NCI-H226 (cell line): ENCODE data around the gene DAAM2.

Source experiments
- DNase-seq: peaks from one replicate; pipeline ENCODE4 v3.0.0-alpha.2; 2015

Gene DAAM2

DNA sequence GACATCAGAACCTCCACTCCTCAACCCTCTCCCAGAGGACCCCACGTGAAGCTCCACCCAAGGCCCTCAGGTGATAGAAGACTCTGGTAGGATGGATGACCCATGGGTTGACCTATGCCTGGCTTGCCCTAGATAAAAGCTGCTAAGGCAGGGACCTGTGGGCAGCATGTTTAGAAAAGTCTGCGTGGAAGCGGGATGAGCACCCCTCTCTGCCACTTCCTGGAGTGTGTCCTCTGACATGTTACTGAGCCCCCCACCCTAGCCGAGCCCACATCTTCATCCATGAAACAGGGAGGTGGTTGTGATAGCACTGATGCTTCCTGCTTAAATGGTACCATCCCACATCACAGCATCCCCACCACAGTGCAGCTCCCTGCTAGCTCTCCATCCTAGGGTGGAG lies 120.3 kb downstream of the DAAM2 start:
- no peak for DNase-seq

GRCh38 chr6:39913391-39913916 lies 121.3 kb downstream of the DAAM2 start:
- DNase-seq = no peak

DNA sequence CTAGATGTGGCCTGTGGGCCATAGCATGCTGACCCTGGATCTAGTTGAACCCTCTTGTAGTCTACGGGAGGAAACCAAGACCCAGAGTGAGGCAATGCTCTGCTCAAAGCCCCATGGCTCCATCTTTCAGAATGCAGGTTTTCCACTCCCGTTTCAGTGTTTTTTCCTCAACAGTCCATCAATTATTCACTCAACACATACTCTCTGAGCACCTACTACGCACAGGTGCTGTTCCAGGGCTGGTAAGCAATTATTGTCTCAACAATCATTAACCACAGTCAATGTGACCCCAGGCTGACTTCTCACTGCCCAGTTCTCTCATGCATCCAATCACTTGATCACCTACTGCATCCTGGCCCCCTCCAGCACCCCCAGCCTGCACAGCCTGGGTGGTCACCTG lies 122.1 kb downstream of the DAAM2 start:
- no peak for DNase-seq

GRCh38 chr6:39915866-39916265 lies 123.7 kb downstream of the DAAM2 start:
- DNase-seq = no peak

- no peak for DNase-seq
Observed at GRCh38 chr6:39917329-39917728, 125.2 kb downstream of the DAAM2 start.

- DNase-seq = no peak
Observed at GRCh38 chr6:39917981-39918380, 125.8 kb downstream of the DAAM2 start.

DNA sequence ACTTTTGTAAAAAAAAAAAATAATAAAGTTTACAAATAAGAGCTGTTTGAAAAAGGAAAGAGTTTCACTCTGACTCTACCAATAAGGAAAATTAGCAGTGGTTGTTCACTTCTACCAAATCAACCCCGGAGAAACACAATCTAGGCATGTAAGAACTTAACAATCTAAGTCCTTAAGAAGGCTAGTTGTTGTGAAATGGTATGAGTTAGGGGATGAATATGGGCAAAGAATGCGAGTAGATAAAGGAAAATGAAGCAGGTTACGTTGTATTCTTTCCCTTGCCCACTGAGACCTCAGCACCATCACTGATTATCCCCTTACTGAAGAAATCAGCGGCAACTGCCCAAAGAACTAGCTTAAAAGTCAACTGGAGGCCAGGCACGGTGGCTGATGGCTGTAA lies 126.7 kb downstream of the DAAM2 start:
- DNase-seq = no peak

DNA sequence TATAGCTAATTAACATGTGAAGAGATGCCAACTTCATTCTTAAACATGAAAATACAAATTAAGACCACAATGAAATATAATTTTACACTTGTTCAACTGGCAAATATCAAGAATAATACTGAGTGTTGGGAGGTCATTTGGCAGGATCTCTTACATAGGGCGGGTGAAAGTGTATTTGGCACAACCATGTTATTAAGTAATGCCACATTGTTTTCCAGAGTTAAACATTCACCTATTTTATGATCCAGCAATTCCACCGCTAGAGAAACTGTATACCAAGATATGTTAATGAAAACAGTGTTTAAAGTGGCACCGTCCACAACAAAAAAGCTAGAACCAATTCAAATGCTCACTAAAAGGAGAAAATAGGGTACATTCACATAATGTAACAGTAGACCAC lies 128.0 kb downstream of the DAAM2 start:
- DNase-seq = no peak

DNA sequence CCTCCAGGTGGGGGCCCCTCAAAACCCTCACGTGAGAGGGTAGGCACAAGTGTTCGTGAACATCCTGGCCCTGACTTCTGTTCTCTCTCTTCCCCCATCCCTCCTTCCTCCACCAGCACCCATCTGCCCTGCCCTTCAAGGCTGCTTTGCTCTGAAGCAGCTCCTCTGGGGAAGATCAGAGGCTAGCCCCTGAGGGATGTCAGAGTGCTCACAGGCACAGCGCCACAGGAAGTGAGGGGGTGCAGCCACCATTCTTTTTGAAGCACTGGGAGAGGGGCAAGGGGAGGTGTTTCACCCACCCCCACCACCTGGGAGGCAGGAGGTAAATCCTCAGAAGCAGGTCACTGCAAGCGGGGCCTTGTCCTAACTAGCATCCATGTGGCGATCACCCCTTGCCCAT lies 130.6 kb downstream of the DAAM2 start:
- DNase-seq = no peak

- DNase-seq = no peak
Observed at GRCh38 chr6:39923394-39923793, 131.2 kb downstream of the DAAM2 start.

DNA sequence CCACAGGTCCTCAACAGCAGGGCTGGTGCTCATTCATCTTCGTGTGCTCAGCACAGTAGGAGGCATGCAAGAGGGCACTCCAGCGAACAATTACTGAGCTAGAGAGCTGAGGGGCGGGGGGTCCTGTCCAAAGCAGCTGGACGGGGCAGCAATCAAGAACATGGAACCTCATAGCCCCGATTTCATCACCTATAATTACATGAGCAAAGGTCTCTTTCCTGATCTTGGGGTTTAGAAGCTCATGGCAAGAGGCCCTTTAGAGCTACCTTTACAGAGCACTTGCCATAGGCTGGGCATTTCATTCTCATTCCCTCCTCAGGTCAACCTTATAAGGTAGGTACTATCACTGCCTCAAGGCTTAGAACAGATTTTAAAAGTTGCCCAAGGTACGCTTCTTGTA lies 131.7 kb downstream of the DAAM2 start:
- no peak for DNase-seq

DNA sequence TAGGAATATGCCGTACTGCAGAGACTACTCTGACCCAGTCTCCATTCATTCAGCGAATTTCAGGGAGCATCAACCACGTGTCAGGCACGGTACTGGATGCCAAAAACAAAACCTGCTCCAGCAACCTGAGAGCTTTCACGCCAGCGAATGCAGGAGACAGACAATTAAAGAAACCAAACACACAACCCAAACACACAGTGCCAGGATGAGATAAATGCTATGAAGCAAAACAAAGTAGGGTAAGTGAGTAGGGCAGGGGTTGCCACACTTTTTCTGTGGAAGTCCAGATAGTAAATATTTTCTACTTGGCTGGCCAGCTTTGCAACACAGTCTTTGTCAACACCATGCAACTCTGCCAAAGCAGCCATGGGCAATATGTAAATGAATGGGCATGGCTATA lies 132.1 kb downstream of the DAAM2 start:
- no peak for DNase-seq

- DNase-seq = no peak
Observed at GRCh38 chr6:39925191-39925930, 133.2 kb downstream of the DAAM2 start.

DNA sequence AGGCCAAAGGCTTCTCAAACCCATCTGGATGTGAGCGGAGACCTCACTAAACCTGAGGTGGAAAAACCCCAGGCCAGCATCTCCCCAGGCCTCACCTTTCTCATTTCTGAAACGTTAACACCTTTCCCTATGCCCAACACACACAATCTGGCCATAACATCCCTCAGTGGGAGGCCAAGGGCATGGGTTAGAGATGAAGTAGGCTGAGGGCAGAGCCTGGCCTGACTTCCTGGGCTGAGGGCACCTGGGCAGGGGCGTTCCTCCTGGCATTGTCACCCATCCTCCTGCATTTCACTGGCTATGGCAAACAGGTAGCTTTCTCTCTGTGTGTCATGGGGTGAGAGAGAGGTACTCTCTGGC lies 133.7 kb downstream of the DAAM2 start:
- no peak for DNase-seq

DNA sequence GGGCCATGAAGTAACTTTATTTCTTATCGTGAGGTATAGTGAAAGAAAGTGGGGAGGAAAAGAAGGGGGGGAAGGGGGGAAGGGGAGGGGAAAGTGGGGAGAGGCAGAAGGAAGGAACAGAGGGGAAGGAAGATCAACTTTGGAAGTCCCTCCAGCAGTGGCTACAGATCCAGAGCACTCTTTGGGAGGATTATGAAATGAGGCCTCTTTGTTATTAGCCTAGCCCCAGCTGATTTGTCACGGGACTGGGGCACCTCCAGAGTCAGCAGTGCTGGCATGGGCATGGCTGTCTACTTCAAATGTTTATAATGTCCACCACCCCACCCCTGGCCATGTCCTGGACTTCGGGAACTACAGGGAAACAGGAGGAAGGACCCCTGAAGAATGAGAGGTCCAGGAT lies 134.5 kb downstream of the DAAM2 start:
- no peak for DNase-seq

DNA sequence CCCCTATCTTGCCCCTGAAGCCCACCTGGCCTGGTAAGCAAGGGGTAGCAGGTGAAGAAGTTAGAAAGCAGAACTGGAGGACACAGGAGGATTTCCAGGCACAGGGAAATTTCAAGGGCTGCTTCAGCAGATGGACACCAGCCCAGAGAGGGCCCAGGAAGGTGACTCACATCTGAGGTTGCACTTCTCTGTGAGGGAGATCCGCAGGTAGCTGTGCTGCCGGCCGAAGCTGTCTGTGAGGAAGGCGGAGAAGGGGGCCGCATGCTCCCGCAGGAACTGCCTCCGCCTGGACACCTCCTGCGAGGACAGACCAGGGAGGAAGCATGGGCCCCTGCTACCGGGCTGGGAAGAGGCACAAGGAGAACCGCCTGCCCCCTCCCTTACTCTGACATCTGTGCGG lies 135.0 kb downstream of the DAAM2 start:
- DNase-seq = peak; percentile 55

DNA sequence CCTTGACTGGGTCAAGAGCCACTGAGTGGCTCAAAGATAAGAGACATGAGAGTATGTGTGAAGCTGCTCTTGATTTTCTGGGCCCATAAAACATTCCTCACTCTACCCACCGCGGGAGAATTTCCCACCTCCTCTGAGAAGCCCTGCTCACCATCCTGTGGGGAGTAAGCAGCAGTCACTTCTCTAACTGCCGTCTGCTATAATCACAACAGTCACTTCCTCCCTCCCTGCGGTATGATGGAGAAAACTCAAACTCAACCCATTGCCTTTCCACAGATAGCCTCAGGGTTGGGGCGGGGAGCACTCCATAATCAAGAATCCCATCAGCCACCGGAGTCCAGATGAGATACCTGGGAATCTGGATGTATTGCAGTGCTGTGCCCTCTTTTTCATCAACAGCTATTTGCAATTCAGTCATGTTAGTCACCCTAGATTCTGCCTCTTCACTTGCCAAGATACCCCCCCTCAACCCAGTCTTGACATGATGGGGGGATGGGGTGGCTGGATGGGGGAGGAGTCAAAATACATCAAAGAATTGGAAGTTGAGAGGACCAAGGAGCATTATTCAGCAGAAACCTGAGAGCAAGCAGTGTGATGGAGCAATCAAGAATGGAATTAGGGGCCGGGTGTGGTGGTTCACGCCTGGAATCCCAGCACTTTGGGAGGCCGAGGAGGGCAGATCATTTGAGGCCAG lies 137.0 kb downstream of the DAAM2 start:
- no peak for DNase-seq

GRCh38 chr6:39929733-39930461 lies 137.7 kb downstream of the DAAM2 start:
- no peak for DNase-seq

- DNase-seq = no peak
Observed at GRCh38 chr6:39930540-39930939, 138.4 kb downstream of the DAAM2 start.

DNA sequence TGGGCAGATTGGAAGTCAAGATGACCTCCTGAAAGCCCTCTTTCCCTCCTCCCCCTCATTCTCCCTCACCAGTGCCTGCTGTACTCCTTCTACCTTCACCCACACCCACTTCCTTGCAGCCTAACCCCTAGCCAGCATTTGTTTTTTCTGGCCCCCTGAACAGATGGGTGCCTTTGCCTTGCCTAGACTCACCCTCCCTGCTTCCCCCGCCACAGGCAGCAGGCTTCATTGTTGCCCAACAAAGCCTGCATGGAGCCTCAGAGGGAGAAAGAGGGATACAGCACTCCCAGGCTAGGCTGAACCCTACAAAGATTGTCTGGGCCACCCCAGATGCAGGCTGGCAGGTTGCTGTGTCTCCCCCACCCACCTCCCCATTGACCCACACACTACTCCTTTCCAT lies 139.4 kb downstream of the DAAM2 start:
- no peak for DNase-seq

- no peak for DNase-seq
Observed at GRCh38 chr6:39932386-39932910, 140.3 kb downstream of the DAAM2 start.

GRCh38 chr6:39933669-39934130 lies 141.5 kb downstream of the DAAM2 start:
- no peak for DNase-seq

- peak; percentile 70 for DNase-seq
Observed at GRCh38 chr6:39934131-39934757, 142.1 kb downstream of the DAAM2 start, which contains the start of gene MOCS1. MOCS1 (minus strand) TSS chr6:39934462; CDS start chr6:39934417, 45 bp downstream.
